Measurements from ENCODE around the gene HINFP. TPM values are rescaled to one million over a fixed set of nuclear protein-coding genes. Genes with fewer than 3 reads are reported as not detected.
"Not testable (repeated sequence)": the region's sequence is repeated elsewhere in the genome, so short reads cannot be mapped to it uniquely, and the experiment has no call there.

HINFP gene
- total RNA-seq, 2 experiments from 2014 or later = 22.3 to 24.3 TPM

GRCh38 chr11:119179983-119180382 lies 58.6 kb downstream of the HINFP start:
- DNase-seq = no peak
- ChIA-PET CTCF (interaction anchor here (0.7 to 1.7 kb wide), 4 partner anchors 11 to 25 kb away, joined by 3 to 4 read pairs (median 4); partner anchors contain the start of gene NLRX1), POLR2A (no interaction called here)
- Mint-ChIP-seq H3K27ac (no peak overlapping the region), H3K4me3 (no peak overlapping the region), H3K4me1 (ENCODE audit: low read depth) (peaks cover 18% of the 10 kb centered on the region), H3K9me3 (no peaks in the 10 kb centered on the region), H3K36me3 (no peaks in the 10 kb centered on the region), H3K27me3 (no peaks in the 10 kb centered on the region)
- intact Hi-C loops (cut with micrococcal nuclease) = no loop called here

- Mint-ChIP-seq H3K27me3 (no peaks in the 10 kb centered on the region), H3K36me3 (no peaks in the 10 kb centered on the region), H3K9me3 (no peaks in the 10 kb centered on the region), H3K27ac (no peak overlapping the region), H3K4me1 (ENCODE audit: low read depth) (peaks cover 11% of the 10 kb centered on the region), H3K4me3 (no peak overlapping the region)
- ChIA-PET POLR2A (no interaction called here), CTCF (interaction anchor here (0.6 to 2.2 kb wide), 4 partner anchors 12 to 25 kb away, joined by 3 to 8 read pairs (median 4); partner anchors contain the start of gene CBL)
- no peak for DNase-seq
- intact Hi-C loops (cut with micrococcal nuclease) = no loop called here
Observed at GRCh38 chr11:119180729-119181676, 59.6 kb downstream of the HINFP start.

GRCh38 chr11:119181677-119182412 lies 60.5 kb downstream of the HINFP start:
- Mint-ChIP-seq H3K4me1 (ENCODE audit: low read depth) (peaks cover 11% of the 10 kb centered on the region), H3K27ac (no peak overlapping the region), H3K36me3 (no peaks in the 10 kb centered on the region), H3K4me3 (no peak overlapping the region), H3K9me3 (no peaks in the 10 kb centered on the region), H3K27me3 (no peaks in the 10 kb centered on the region)
- intact Hi-C loops (cut with micrococcal nuclease) = no loop called here
- ChIA-PET CTCF (interaction anchor here (1.2 to 2.2 kb wide), 2 partner anchors 15 to 24 kb away, joined by 3 to 8 read pairs; partner anchors contain the start of gene CBL), POLR2A (no interaction called here)
- DNase-seq = no peak

GRCh38 chr11:119184399-119184798 lies 63.0 kb downstream of the HINFP start:
- intact Hi-C loops (cut with micrococcal nuclease); H3K9me3 Mint-ChIP-seq: not testable (repeated sequence)
- POLR2A ChIA-PET = interaction anchor here (0.6 kb wide), 1 partner anchor 82 kb away, joined by 3 read pairs; no protein-coding TSS in a partner anchor

More at GRCh38 chr11:119184399-119184798, 63.0 kb downstream of the HINFP start:
- CTCF ChIA-PET = interaction anchor here (0.9 to 1.9 kb wide), 3 partner anchors 12 to 21 kb away, joined by 3 to 5 read pairs (median 5); partner anchors contain the start of gene CBL
- not testable (repeated sequence) for H3K4me3 Mint-ChIP-seq; H3K36me3 Mint-ChIP-seq; H3K27ac Mint-ChIP-seq; H3K4me1 Mint-ChIP-seq (ENCODE audit: low read depth); H3K27me3 Mint-ChIP-seq
- peak; percentile 44 for DNase-seq

Other genes with a start within 250 kb of the HINFP start
- 10 to 100 TPM; 28.0 to 28.3 TPM for gene CXCR5, start 237.7 kb upstream of the HINFP start, total RNA-seq
- gene BCL9L, start 195.7 kb upstream of the HINFP start, total RNA-seq = 10 to 100 TPM; 28.2 to 31.8 TPM
- not detected for gene UPK2, start 165.3 kb upstream of the HINFP start, total RNA-seq
- gene FOXR1, start 149.8 kb upstream of the HINFP start, total RNA-seq = not detected
- gene CENATAC, start 123.4 kb upstream of the HINFP start, total RNA-seq = 10 to 100 TPM; 21.4 to 22.3 TPM
- gene RPS25, start 103.2 kb upstream of the HINFP start, total RNA-seq = 1,000 to 10,000 TPM; 1,852 to 1,922 TPM
- 10 to 100 TPM; 86.4 to 87.8 TPM for gene TRAPPC4, start 102.8 kb upstream of the HINFP start, total RNA-seq
- 10 to 100 TPM; 33.4 to 37.0 TPM for gene SLC37A4, start 90.7 kb upstream of the HINFP start, total RNA-seq
- 100 to 1,000 TPM; 127 to 136 TPM for gene HYOU1, start 64.4 kb upstream of the HINFP start, total RNA-seq
- gene VPS11, start 53.8 kb upstream of the HINFP start, total RNA-seq = 10 to 100 TPM; 19.2 to 21.1 TPM
- gene HMBS, start 36.7 kb upstream of the HINFP start, total RNA-seq = 10 to 100 TPM; 31.2 to 33.8 TPM
- 10 to 100 TPM; 64.4 to 66.9 TPM for gene DPAGT1, start 19.7 kb upstream of the HINFP start, total RNA-seq
- gene C2CD2L, start 14.2 kb upstream of the HINFP start, total RNA-seq = 10 to 100 TPM; 23.6 to 25.2 TPM
- gene ABCG4, start 27.5 kb downstream of the HINFP start, total RNA-seq = not detected
- gene NLRX1, start 47.1 kb downstream of the HINFP start, total RNA-seq = 10 to 100 TPM; 18.4 to 18.7 TPM
- gene NHERF4, start 63.9 kb downstream of the HINFP start, total RNA-seq = under 1 TPM in 1 of 2 experiments, not detected in 1; 0.36 TPM
- gene CBL, start 84.8 kb downstream of the HINFP start, total RNA-seq = 10 to 100 TPM; 30.8 to 31.2 TPM
- 1 to 10 TPM; 6.9 to 8.2 TPM for gene MCAM, start 195.6 kb downstream of the HINFP start, total RNA-seq
- 10 to 100 TPM; 33.7 to 35.2 TPM for gene RNF26, start 212.9 kb downstream of the HINFP start, total RNA-seq
- gene C1QTNF5, start 219.3 kb downstream of the HINFP start, total RNA-seq = not detected
- gene MFRP, start 225.1 kb downstream of the HINFP start, total RNA-seq = not detected